HPDE6-E6E7 (cell line): Measurements from ENCODE around the gene DICER1.

Experiments used
- DNase-seq: peaks from one replicate; pipeline ENCODE4 v3.0.0; 2011; ENCODE audit warnings: missing footprints; ENCODE audit errors: extremely low spot score

Gene DICER1

GRCh38 chr14:95040708-95041476 is 116.4 kb downstream of the DICER1 start:
- DNase-seq: no peak

- DNase-seq: no peak
Observed at GRCh38 chr14:95039993-95040348, 117.4 kb downstream of the DICER1 start.

- no peak for DNase-seq
Observed at GRCh38 chr14:95039259-95039992, 117.9 kb downstream of the DICER1 start.

- no peak for DNase-seq
Observed at GRCh38 chr14:95038521-95039250, 118.6 kb downstream of the DICER1 start.

GRCh38 chr14:95037273-95037672 is 120.1 kb downstream of the DICER1 start:
- DNase-seq: no peak
